HG03139 (cell line): ENCODE results near the gene ARGLU1.

Experiments
- ATAC-seq: cut with Tn5 transposase; IDR thresholded peaks from one replicate; pipeline ENCODE4 v1.9.1; 2021; ENCODE audit not compliant: unreplicated experiment

The ARGLU1 gene

DNA sequence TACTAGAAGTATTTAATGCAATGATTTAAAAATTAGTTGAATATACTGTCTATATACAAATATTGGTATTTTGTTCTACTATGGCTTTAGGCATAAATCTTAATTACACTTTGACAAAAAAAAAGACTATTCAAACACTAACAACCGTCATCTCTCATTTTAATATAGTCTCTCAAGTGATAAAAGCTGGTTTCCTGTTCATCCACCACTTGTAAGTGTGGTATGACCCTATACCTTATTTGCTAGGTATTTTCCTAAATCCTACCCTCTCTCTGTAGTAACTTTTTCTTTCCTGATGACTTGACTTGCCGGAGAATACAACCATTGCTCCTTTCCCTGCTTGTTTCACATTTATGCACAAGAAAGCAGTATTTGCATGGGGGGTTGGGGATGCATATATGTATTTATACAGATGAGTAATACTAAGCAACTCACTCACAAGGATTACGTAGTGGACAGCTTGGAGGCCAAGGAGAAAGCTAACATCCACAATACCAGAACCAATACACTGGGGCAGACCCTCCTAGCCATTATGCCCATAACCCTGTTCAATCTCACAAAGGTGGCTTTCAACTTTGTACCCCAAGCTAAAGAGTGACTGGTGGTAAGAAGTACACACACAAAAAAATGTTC, 19.8 kb downstream of the ARGLU1 start:
- ATAC-seq = no peak

GRCh38 chr13:106541826-106542225, 26.1 kb downstream of the ARGLU1 start:
- ATAC-seq = no peak

DNA sequence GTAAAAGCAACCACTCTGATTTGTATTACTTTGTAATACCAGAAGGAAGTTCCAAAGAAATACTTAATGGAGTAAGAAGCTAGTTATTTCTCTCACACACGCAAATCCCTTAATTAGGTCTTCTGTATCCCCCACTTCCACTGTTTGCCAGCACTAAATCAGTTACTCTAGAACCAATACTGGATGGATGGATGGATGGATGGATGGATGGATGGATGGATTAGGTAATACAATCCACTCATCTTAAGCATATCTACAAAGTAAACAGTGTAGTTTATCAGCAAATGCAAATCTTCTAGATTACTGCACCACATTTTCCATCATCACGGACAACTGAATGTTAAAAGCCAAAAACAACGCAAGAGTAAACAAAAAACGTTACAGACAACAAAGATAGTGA, 27.3 kb downstream of the ARGLU1 start:
- ATAC-seq = no peak

DNA sequence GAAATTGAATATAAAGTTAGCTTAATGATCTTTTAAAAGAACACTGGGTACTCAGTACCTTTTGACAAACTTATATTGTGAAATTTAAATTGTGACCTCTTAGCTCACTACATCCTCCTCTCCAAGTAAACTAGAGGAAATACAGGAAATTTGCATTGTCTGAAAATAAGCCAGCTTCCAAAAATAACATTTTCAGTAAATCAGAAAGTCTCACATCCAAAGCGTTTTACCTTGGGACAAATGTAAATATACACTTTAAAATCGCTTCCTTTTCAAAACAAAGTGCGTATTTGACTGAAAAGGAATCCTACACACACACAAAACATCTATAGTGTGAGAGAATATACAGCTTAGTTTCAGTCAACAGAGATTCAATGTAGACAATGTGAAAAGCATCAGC, 30.4 kb downstream of the ARGLU1 start:
- no peak for ATAC-seq

DNA sequence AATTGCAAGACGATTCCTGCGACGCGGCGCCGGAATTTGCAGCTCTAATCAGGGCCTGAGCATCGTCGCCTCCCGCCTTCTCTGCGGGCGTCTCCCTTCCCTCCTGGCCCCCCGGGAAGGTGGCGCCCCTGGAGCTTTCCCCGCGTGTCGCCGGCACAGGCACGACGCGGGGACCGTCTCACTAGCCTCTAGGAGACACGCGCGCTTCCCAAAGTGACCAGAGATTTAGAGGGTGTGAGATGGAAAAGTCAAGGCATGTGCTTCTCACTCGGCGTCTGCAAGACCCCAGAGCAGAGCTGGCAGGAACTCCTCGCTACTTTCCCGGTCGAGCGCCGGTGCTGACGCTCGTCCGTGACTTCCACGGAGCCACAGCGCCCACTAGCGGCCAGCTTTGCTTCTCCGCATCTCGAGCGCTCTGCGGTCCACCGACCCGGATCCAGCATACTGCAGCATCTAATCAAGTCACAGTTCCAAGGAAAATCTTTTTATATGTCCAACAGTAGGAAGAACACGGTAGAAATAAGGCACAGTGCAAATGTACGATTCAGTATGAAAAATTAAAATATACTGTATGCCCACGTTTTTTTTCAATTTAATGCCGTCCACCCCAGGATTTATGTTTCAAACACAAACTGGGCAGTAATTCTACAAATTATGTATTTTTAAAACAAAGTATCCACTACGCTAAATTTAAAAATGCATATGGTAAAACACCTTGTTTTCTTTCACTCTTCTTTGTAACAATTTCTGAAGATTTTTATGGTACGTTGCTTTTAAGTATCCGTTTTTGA, 31.5 kb downstream of the ARGLU1 start:
- ATAC-seq = peak; percentile 31

- ATAC-seq = peak; percentile 92
These were observed 32.2 kb downstream of the ARGLU1 start, which contains the start of gene EFNB2 for GRCh38 chr13:106535552-106536243. Gene EFNB2 (minus strand): TSS chr13:106535662. CDS start chr13:106534964, 698 bp downstream.

- peak; percentile 16 for ATAC-seq
These were observed 33.0 kb downstream of the ARGLU1 start for GRCh38 chr13:106534639-106535551.

DNA sequence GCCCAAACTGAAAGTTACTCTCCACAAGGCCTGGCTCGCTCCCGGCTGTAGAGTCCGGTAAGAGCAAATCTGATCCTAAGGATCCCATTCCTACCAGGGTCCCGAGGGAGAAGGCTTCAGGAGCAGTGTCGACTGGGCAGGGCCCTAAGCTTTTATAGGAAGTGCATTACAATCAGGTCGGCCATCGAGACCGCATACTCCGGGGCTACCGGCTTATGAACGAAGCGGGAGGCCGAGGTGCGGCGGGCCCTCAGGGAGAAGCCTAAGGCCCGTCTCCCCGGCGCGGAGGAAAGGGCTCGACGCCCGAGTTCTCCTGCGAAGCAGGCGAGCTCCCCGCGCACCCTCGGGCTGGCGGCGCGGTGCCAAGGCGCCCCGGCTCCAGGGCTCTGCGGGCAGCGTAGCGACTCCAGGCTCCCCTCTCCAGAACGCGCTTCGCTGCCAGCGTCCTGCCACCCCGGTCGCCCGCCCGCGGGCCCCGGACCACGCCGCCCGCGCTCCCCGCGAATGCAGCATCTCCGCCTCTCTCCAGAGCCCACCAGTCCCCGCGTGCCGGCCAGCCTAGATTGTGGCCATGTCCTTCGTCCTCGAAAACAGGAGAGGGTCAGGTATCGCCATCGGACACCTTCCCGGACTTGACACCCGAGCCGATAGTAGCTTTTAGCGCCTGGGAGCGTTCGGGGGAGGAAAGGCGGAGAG, 33.8 kb downstream of the ARGLU1 start:
- ATAC-seq = no peak

GRCh38 chr13:106533101-106533942, 34.6 kb downstream of the ARGLU1 start:
- ATAC-seq = no peak

GRCh38 chr13:106532111-106532929, 35.6 kb downstream of the ARGLU1 start:
- no peak for ATAC-seq

DNA sequence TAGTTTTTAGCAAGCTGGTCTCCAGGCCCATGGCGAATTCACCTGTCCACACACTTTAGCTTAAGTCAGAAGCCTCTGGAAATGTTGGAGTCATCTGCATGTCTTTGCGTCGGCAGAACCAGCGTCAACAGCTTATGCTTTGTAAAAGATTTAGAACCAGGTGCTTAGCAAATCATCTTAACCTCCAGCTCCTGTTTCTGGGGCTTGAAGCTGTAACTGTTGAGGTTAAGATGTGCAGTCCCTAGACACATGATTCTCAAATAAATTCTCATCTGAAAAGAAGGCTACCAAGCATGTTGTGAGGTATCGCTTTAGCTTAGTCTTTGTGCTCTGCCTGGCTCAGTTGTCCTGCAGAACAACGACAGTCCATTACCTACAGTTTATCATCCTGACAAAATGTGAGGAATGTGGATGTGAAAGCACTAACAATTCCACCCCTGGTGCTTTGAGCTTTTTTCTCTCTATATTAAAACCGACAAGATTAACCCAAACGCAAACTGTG, 36.9 kb downstream of the ARGLU1 start:
- ATAC-seq = no peak

GRCh38 chr13:106530171-106530851, 37.6 kb downstream of the ARGLU1 start:
- no peak for ATAC-seq

DNA sequence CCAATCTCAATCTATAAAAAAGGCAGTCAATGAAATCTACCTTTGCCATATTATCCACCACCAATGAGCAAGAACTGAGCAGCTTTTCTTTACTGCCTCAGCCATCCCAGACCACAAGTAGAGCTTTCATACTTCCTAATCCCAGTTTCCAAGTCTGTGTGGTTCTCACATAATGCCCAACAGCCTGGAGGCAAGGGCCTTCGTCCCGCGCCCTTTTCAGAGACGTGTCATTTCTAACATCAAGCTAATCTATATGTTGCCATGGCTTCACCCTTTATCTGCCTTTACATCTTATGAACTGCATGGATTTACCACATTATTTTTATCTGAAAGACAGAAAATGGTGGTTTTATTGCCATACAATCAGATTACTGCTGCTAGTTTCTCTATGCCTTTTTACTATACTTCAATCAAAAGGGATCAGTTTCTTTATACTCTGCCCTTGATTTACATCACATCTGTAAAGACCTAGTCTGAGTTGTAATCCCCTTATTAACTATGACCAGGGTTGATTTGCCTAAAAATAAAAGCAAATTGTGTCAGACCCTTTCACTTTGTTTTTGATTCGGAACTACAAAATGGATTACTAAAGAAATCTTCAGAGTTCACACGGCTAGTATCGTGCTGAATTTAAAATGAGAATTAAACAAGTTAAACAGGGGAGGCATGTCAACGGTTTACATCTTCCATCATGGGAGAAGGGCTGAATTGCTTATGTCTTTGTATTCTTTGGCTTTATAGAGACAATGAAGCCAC, 38.3 kb downstream of the ARGLU1 start:
- ATAC-seq = no peak

GRCh38 chr13:106528718-106529414, 39.1 kb downstream of the ARGLU1 start:
- no peak for ATAC-seq

DNA sequence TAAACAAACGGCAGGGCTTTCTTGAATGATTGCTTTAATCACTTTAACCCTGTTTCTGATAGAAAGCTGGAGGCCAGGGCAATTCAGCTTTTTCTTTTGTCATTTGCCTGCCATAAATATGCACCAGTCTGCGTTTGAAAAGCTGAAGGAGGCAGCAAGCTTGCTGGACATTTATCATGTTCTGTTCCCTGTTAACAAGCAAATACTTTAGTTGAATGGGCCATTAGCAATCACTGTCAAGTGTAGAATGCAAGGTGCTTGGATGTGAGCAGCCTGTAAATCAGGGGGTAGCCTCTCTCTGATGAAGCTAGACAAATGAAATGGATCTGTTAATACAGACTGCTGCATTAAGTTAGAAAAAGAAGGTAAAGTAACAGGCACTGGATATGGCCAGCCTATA, 40.1 kb downstream of the ARGLU1 start:
- no peak for ATAC-seq

- ATAC-seq = no peak
These were observed 40.5 kb downstream of the ARGLU1 start for GRCh38 chr13:106527445-106527801.
